ENCODE results near the gene CEP128.

The CEP128 gene

GRCh38 chr14:80587096-80587724, 354.3 kb downstream of the CEP128 start:
- no peak for DNase-seq

DNA sequence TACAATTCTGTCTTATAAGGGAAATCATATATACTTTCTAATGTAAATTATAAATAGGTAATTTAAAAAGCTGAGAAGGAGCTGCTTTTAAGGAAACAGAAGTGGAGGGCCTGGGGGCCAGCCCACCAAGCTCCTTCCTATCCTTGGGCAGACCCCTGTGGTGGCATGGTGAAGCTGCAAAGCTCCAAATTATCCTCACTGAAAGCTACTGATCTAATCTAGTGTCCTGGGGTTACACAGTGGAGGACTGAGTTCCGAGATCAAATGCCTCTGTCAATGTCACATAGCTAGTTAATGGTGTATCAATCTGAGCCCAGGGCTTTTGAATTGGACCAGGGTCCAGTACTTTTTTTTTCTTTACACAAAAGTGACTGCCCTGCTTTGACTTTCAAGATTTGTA, 355.4 kb downstream of the CEP128 start:
- no peak for DNase-seq

GRCh38 chr14:80585506-80585835, 356.1 kb downstream of the CEP128 start:
- no peak for DNase-seq

- no peak for DNase-seq
Observed at GRCh38 chr14:80584744-80585505, 356.6 kb downstream of the CEP128 start.

GRCh38 chr14:80577599-80577998, 363.9 kb downstream of the CEP128 start:
- no peak for DNase-seq

DNA sequence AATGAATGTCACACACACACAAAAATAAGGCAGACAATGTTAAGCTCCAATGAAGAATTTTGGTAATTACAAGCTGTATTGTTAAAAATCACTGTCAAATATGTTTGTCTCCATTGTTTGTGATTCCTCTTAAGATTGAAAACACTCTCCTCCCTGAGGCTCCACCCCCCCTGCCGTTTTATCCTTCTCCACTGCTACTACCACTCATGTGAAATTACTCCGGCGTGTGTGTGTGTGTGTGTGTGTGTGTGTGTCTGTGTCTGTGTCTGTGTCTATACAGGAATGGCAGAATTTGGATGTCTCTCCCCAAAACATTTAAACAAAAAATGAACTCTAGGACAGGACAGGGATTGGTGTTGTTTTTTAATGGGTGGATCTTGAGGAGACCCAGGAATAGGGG, 365.1 kb downstream of the CEP128 start:
- DNase-seq, result no peak

- DNase-seq, result no peak
Observed at GRCh38 chr14:80575763-80576162, 365.8 kb downstream of the CEP128 start.

GRCh38 chr14:80572666-80573065, 368.9 kb downstream of the CEP128 start:
- no peak for DNase-seq

- no peak for DNase-seq
Observed at GRCh38 chr14:80570930-80571298, 370.6 kb downstream of the CEP128 start.

GRCh38 chr14:80567905-80568536, 373.5 kb downstream of the CEP128 start:
- DNase-seq, result no peak

DNA sequence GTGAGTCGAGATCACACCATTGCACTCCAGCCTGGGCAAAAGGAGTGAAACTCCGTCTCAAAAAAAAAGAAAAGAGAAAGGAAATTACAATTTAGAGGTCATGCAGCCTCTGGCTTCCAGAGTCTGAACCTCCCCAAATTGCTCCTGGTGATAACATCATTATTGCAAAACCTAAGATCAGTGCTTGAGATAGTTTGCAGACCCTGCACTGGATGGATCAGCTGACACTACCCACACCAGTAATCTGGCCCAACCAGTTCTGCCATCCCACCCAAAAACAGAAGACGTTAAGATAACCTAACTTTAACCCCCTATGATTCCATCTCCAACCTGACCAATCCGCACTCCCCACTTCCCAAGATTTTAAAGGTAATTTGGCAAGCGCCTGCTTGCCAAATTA, 376.5 kb downstream of the CEP128 start:
- DNase-seq, result no peak

- DNase-seq, result no peak
Observed at GRCh38 chr14:80564051-80564450, 377.5 kb downstream of the CEP128 start.

GRCh38 chr14:80560800-80561657, 380.5 kb downstream of the CEP128 start:
- DNase-seq, result no peak

DNA sequence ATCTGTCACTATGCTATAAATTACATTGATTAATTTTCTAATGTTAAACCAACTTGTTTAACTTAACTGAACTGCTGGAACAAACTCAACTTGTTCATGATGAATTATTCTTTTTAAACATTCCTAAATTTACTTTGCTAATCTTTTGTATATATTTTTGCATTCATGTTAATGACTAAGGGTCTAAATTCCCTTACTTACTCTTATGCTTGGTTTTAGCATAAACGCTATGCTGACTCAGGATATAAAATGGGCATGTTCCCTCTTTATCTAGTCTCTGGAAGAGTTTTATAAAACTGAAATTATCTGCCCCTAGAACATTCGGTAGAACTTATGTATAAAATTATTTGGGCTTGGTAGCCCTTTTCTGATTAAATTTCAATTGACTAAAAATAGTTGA, 387.4 kb downstream of the CEP128 start:
- DNase-seq, result no peak

- no peak for DNase-seq
Observed at GRCh38 chr14:80549141-80549540, 392.4 kb downstream of the CEP128 start.

DNA sequence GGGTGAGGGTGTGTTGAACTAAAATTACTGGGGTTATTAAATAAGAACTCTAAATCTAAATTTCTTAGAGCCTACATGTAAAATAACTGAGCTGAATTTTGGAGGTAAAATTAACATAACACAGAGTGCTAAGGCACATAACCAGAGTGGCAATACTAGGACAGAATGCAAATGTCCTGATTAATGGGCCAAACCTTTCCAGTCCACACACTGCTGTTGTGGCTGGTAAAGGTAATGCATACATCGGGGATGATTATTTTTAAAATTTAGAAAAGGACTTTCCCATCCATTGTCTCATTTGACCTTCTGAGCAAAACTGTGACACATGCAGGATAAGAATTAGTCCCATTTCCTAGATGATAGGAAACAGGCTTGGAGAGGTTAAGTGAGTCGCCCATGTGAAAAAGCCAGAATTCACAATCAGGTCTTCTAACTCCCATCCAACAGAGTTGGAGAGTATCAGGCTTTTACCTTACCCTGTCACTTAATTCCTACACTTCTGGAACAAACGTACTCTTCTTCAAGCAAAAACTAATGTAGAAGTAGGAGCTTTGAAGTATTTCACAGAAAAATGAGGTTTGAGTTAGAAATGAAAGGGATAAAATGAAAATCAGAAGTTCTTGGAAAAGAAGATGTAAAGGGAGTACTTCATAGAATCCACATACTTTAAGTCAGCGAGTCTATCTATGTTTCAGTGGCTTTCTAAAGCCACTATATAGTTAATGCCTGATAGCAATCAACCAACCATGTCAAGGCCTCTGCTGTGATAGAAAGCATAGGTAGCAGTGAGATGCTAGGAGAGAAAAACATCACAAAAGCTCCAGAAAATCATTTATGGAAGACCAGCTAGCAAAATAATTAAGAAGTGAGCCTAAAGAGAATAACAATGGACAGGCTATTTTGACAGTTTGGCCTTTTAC, 395.3 kb downstream of the CEP128 start:
- DNase-seq, result no peak

- DNase-seq, result no peak
Observed at GRCh38 chr14:80544366-80544765, 397.2 kb downstream of the CEP128 start.

GRCh38 chr14:80543211-80543610, 398.3 kb downstream of the CEP128 start:
- DNase-seq, result no peak

DNA sequence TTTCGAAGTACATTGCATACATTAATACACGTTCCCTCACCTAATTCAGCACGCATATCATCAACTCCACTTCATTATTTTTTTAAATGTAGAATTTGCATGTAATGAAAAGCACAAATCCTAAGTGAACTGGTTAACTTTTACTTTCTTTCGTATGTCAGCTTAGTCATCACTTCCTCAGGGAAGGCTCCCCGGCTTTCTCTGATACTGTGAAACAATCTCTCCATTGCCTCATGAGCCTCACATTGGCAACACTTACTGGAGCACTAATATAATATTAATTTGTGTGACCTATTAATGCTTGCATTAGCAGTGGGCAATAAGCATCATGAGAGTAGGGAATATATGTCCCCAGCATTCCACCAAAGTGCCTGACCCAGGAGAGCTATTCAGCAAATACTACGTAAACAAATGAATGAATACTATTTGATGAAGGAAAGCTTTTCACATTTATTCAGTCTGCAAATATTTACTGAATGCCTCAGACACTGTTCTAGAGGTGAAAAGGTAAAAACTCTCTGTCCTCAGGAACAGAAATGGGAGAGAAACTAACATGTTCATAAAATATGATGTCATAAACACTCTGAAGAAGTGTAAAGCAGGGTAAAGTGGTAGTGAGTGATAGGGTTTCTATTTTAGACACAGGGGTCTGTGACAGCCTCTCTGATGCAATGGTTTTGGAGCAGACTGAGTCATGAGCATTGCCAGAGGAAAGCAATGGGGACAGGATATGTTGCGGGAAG, 402.7 kb downstream of the CEP128 start:
- DNase-seq, result no peak

DNA sequence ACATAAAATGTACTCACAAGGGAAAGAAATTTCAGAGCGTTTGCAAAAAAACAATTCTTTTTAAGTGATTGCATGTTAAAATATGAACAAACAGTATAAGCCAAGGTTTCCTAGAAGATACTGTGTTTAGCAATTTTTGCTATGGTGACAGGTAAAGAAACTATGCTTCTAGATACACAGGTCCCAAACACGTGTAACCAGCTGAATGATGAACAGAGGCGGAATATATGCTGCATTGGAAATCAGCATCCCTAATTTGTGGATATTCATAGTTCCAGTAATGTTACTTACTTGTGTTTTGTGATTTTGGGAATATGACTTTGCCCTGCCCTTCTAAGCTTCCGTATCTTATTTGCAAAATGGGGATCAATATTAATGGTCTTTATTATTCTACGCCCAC, 403.9 kb downstream of the CEP128 start:
- no peak for DNase-seq

- no peak for DNase-seq
Observed at GRCh38 chr14:80536456-80536855, 405.1 kb downstream of the CEP128 start.

DNA sequence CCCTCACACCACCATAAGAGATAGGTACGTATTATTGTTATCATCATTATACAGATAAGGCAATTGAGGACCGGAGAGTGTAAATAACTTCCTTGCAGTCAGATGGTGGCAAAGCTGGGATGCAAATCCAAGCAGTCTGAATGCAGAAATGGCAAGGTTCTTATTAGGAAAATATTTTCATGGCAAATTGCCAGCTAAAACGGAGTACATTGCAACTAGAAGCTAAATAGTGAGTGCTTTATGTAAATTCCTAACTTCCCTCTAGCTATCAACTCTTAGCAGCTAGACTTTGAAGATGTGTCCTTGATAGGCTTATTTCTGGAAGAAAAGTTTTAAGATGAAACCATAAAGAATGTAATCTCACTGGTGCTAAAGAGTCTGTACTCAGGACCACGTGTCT, 406.4 kb downstream of the CEP128 start:
- DNase-seq, result no peak

Data from NCI-H187 (cell line).